Activated T-helper 9 cell treated with anti-CD3 and anti-CD28 coated beads, Interleukin-2, amount 50 U/mL, for 16 hours (primary cell): ENCODE data around the gene KRTAP5-5.
"Not testable (repeated sequence)": the region's sequence is repeated elsewhere in the genome, so short reads cannot be mapped to it uniquely, and the experiment has no call there.

Experiments
- DNase-seq: peaks from one replicate; pipeline ENCODE4 v3.0.0-alpha.2; 2020; ENCODE audit warnings: low read depth

Gene KRTAP5-5

DNA sequence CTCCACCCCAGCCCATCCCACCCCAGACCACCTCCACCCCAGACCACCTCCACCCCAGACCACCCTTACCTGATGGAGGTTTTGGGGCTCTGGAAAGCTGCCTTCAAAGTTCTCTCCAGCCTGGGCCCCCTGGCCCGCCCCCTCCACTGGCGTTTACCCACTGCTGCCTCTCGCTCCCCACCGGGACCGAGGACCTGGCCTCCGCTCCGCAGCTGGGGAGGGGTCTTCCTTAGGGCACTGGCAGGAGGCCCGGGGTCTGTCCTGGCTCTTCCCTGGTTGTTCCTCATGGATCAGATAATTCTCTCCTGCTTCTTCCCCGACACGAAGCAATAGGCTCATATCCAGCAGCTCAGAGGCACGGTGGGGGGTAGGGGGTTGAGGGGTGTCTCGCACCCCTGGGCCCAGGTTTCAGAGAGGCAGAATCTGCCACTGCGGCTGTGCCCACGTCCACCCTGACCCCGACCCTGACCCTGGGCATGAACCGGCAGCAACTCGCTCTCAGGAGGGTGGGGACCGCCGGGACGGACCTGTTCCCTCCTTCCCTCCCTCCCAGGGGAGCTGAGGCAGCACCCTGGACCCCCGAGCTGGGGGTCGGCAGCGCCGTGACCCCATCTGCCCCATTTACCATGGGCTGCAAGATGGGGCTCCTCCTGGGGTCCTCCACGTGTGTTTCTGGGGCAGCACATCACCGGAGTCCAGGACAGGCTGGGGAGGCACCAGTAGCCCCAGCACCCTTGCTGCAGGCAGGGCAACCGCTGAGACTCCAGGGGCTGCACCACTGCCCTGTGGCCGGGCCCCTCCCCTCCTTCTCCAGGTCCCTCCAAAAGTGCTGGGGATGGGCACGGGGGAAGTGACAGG lies 12.9 kb downstream of the KRTAP5-5 start:
- DNase-seq, result no peak

GRCh38 chr11:1643146-1643690 lies 13.6 kb downstream of the KRTAP5-5 start:
- no peak for DNase-seq

- DNase-seq, result no peak
These were observed 15.2 kb downstream of the KRTAP5-5 start for GRCh38 chr11:1644601-1645356.

- DNase-seq, result no peak
These were observed 15.8 kb downstream of the KRTAP5-5 start for GRCh38 chr11:1645357-1645821.

DNA sequence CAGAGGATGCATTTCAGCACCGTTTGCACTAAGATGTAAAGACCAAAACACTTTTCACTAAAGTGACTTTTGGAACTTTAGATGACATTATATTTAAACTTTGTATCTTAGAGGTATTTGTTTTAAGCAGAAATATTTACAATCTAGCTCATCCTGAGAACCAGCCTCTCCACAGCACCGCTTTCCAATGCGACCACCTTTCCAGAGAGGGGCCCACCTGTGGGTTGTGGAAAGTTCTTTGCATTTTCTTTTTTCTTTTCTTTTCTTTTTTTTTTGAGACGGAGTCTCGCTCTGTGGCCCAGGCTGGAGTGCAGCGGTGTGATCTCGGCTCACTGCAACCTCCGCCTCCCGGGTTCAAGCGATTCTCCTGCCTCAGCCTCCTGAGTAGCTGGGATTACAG lies 17.0 kb downstream of the KRTAP5-5 start:
- DNase-seq, result not testable (repeated sequence)

DNA sequence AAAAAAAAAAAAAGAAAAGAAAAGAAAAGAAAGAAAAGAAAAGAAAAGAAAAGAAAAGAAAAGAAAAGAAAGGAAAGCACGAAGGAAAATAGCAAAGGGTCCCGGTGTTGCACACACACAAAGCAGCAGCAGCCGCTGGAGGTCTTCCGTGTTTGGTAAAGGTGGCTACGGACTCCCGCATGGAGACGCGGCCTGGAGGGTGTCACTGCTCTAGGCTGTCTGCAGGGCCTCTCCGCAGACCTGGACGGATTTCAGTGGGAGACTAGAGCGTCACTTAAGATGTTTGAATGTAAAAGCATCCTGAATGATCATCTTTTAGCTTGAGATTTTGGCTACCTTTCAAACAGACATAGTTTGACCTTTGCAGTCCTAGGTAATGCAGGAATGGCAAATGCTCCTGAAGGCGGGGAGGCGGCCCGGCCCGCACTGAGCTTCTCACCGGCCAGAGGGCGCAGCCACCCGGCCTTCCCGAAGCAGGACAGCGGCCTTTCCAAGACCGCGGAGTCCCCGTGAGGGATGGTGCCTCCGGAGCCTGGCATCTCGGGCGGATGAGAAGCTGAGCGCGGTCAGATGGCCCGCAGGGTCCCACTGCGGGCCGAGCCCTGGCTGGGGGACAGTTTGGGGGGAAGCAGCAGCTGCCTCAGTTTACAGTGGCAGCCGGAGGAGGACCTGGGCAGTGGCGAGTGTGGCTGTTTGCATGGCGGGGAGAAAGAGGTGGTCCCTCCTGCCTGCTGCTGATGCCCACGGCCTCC lies 18.5 kb downstream of the KRTAP5-5 start:
- DNase-seq, result no peak

GRCh38 chr11:1648653-1649420 lies 19.3 kb downstream of the KRTAP5-5 start:
- DNase-seq, result no peak

GRCh38 chr11:1650034-1650917 lies 20.7 kb downstream of the KRTAP5-5 start:
- DNase-seq, result no peak

GRCh38 chr11:1650918-1651262 lies 21.3 kb downstream of the KRTAP5-5 start:
- DNase-seq, result no peak

- DNase-seq, result no peak
These were observed 21.9 kb downstream of the KRTAP5-5 start for GRCh38 chr11:1651411-1651980.

DNA sequence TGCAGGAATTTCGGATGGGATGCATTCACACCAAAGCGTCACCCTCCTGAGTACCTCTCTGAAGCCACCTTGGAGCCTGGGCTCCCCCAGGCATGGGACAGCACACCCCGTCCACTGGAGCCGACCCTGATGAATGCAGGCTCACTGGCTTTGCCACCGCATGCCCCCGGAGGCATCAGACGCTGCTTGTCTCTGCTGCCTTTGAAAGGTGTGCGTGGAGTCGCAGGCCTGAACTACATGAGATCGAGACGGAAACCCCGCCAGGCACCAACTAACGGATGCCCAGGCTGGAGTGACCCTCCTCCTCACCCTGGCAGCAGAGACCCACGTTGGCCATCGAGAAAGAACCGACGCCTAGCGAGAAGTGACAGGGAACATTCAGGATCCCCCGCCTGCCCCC lies 22.5 kb downstream of the KRTAP5-5 start:
- no peak for DNase-seq

DNA sequence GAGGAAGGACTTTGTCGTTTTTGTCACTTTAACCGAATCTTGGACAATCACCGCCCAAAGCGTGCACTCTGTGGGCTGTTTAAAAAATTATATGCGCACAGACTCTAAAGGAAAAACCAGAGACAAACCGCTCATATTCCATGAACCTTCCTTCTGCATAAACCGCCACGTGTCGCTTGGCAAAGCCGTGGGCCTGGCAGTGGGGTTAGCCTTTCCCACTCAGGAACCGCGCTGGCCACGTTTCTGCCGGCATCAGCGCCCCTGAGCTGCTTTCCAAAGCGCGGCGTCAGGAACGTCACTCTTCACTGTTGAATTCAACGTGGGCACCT lies 22.8 kb downstream of the KRTAP5-5 start:
- DNase-seq, result no peak

GRCh38 chr11:1652771-1653540 lies 23.4 kb downstream of the KRTAP5-5 start:
- peak; percentile 66 for DNase-seq

GRCh38 chr11:1653541-1654387 lies 24.2 kb downstream of the KRTAP5-5 start:
- no peak for DNase-seq

GRCh38 chr11:1654388-1655167 lies 25.0 kb downstream of the KRTAP5-5 start:
- no peak for DNase-seq

DNA sequence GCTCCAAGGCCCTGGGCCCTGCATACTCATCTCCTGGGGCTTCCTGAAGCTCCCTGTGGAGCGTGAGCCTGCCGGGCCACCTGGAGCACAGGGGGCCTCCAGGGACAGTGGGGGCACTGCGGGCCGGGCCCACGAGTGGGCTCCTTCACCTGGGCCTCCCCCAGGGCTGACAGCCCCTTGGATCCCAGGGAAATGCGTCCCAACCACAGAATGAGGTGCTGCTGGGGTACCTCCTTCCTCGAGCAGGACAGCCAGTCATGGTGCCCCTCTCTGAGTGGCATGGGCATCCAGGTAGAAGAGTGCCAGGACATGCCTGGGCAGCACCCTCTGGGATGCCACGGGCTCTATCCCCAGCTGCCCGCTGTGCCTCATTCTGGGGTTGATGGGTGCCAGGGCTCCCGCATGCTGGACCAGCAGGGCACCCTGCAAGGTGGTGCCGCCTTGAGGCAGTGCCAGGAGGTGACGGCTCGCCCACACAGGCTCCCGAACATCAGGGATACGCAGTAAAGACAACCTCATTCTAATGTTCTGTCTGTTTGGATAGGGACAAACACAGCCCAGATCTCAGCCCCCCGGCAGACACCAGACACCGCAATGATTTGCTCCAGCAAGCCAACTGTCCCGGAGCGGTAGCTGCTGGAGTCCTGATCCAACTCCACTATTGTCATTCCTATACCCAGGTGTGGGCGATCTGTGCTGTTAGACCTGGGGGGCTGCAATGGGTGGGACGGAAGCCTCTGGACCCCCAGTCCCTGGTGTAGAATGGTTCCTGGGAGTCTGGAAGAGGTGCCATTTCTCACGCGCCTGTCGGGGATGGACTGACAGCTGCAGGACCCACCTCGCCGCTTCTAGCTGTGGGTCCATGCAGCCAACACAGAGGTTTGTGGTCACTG lies 25.8 kb downstream of the KRTAP5-5 start:
- DNase-seq, result no peak

DNA sequence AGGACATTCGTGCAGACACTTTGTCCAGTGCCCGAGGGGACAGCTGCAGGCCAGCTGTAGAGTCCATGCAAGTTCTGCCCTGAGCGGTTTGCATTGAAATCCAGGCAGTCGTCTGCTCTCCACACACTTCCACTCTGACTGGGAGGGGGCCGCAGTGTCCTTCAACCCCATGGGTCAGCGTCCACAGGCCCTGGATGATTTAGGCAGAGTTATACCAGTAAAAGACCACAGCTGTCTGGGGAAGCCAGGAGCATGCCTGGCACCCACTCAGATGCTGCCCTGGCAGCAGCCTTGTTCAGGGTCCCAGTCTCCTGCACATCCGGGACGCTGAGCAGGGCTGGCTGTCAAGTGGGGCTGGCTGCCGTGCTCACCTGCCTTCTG lies 26.5 kb downstream of the KRTAP5-5 start:
- DNase-seq, result no peak
